ENCODE measurements around the gene ZNF816. TPM values are rescaled to one million over a fixed set of nuclear protein-coding genes. Genes with fewer than 3 reads are reported as not detected.

ZNF816 gene
- total RNA-seq, 1 experiment from 2014 or later, result 5.4 TPM

DNA sequence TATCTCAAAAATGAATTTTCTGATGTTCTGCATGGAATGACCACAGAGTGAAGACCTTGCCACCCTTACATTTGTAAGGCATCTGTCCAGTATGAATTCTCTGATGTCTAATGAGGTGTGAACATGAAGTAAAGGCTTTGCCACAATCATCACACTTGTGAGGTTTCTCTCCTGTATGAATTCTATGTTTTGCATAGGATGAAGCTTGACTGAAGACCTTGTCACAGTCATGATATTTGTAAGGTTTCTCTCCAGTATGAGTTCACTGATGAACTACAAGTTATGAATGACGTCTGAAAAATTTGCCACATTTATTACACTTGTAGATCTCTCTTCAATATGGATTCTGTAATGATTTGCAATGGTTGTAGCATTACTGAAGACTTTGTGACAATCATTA, 13.3 kb downstream of the ZNF816 start:
- DNase-seq (ENCODE audit: unreplicated experiment), result no peak
- CTCF ChIA-PET, result no interaction called here
- Mint-ChIP-seq H3K27ac (ENCODE audit: low read depth, unreplicated experiment) (no peak overlapping the region), H3K4me1 (ENCODE audit: insufficient read depth, unreplicated experiment) (no peaks in the 10 kb centered on the region), H3K27me3 (ENCODE audit: insufficient read depth, unreplicated experiment) (no peaks in the 10 kb centered on the region), H3K9me3 (ENCODE audit: unreplicated experiment) (peaks cover 26% of the 10 kb centered on the region), H3K4me3 (ENCODE audit: unreplicated experiment) (no peak overlapping the region), H3K36me3 (ENCODE audit: insufficient read depth, unreplicated experiment) (peaks cover 40% of the 10 kb centered on the region)
- intact Hi-C loops (cut with micrococcal nuclease), result no loop called here
- no TSS peak for BruUV-seq (replicated peaks)
- POLR2A ChIA-PET, result no interaction called here
- TF ChIP-seq, protein P1, sequence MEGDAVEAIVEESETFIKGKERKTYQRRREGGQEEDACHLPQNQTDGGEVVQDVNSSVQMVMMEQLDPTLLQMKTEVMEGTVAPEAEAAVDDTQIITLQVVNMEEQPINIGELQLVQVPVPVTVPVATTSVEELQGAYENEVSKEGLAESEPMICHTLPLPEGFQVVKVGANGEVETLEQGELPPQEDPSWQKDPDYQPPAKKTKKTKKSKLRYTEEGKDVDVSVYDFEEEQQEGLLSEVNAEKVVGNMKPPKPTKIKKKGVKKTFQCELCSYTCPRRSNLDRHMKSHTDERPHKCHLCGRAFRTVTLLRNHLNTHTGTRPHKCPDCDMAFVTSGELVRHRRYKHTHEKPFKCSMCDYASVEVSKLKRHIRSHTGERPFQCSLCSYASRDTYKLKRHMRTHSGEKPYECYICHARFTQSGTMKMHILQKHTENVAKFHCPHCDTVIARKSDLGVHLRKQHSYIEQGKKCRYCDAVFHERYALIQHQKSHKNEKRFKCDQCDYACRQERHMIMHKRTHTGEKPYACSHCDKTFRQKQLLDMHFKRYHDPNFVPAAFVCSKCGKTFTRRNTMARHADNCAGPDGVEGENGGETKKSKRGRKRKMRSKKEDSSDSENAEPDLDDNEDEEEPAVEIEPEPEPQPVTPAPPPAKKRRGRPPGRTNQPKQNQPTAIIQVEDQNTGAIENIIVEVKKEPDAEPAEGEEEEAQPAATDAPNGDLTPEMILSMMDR (IDR thresholded peaks at IDR 0.05; ENCODE audit: unreplicated experiment), result no peak

DNA sequence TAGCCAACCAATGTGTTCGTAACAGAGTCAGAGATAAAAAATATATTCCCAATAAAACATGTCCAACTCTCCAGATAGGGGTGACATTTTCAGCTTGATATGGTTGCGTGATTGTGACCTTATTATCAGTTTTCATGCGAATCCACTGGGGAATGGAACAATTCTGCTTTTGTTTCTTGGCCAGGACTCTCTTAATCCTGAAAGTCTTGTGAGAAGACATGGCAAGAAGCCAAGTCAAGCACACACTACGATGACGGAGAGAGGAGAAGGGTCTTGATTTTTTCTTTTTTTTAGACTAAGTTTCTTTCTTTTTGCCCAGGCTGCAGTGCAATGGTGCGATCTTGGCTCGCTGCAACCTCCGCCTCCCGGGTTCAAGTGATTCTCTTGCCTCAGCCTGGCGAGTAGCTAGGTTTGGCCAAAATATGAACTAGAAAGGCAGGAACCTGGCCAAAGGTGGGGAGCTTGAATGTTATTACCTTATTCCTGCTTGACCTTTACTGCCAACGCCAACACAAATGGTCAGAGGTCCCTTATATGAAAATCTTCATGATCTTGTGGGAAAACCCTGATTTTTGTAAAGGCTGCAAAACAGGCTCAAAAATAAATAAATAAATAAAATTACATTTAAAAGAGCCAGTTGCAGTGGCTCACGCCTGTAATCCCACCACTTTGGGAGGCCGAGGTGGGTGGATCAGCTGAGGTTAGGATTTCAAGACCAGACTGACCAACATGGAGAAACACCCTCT, 14.5 kb downstream of the ZNF816 start:
- peaks cover 30% of the 10 kb centered on the region for H3K36me3 Mint-ChIP-seq (ENCODE audit: insufficient read depth, unreplicated experiment)
- CTCF ChIA-PET, result interaction anchor here (0.7 kb wide), 1 partner anchor 806 kb away, joined by 3 read pairs; no protein-coding TSS in a partner anchor

DNA sequence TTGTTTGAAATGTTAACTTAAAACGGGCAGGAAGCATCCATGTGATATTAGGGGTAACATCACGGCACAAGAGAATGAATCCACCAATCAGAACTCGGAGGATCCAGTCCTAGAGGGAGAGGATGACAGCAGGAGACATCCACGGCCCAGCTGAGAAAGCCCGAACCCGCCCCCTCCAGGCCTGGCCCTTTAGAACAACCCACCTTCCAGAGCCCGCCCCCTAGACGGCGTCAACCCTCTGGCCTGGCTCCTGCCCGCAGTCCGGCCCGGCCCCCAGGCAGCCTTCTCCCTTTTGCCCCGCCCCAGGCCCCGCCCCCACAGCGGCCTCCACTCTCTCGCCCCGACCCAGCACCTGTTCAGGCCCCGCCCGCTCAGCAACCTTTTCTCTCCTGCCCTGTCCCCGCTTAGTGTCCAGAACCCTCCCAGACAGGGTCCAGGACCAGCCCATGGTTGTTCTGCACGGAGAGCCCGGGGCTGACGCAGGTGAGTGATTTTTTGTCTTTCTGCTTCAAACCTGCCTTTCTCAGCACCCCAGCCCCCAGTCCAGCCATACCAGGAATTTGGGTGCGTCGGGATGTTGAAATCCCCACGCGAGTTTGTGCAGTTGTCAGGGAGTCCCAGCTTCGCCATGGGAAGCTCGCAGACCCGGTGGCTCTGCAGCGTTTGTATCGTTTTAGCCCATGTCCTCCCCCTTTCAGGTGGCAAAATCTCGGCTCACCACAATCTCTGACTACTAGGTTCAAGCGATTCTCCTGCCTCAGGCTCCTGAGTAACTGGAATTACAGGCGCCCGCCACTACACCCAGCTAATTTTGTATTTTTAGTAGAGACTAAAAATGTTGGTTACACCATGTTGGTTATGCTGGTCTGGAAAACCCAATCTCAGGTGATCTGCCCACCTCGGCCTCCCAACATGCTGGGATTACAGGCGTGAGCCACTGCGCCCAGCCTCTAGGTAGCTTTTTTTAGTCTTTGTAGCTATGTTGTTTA, 16.1 kb downstream of the ZNF816 start:
- no peak overlapping the region for H3K4me3 Mint-ChIP-seq (ENCODE audit: unreplicated experiment)
- ChIA-PET POLR2A (interaction anchor here (0.8 kb wide), 1 partner anchor 13 kb away, joined by 4 read pairs; no protein-coding TSS in a partner anchor), CTCF (interaction anchor here (1.0 kb wide), 1 partner anchor 827 kb away, joined by 3 read pairs; no protein-coding TSS in a partner anchor)
- no peaks in the 10 kb centered on the region for H3K27me3 Mint-ChIP-seq (ENCODE audit: insufficient read depth, unreplicated experiment)
- intact Hi-C loops (cut with micrococcal nuclease), result no loop called here
- no peak for DNase-seq (ENCODE audit: unreplicated experiment)
- H3K36me3 Mint-ChIP-seq (ENCODE audit: insufficient read depth, unreplicated experiment), result peaks cover 14% of the 10 kb centered on the region
- no TSS peak for BruUV-seq (replicated peaks)
- H3K27ac Mint-ChIP-seq (ENCODE audit: low read depth, unreplicated experiment), result no peak overlapping the region
- peaks cover 22% of the 10 kb centered on the region for H3K9me3 Mint-ChIP-seq (ENCODE audit: unreplicated experiment)
- TF ChIP-seq, protein P1 (IDR thresholded peaks at IDR 0.05; ENCODE audit: unreplicated experiment), result no peak
- peaks cover 4% of the 10 kb centered on the region for H3K4me1 Mint-ChIP-seq (ENCODE audit: insufficient read depth, unreplicated experiment)

More for the DNA sequence above, 14.5 kb downstream of the ZNF816 start:
- Mint-ChIP-seq H3K27me3 (ENCODE audit: insufficient read depth, unreplicated experiment) (no peaks in the 10 kb centered on the region), H3K4me3 (ENCODE audit: unreplicated experiment) (no peak overlapping the region), H3K9me3 (ENCODE audit: unreplicated experiment) (peaks cover 28% of the 10 kb centered on the region), H3K4me1 (ENCODE audit: insufficient read depth, unreplicated experiment) (no peaks in the 10 kb centered on the region), H3K27ac (ENCODE audit: low read depth, unreplicated experiment) (no peak overlapping the region)
- no peak for DNase-seq (ENCODE audit: unreplicated experiment)
- TF ChIP-seq, protein P1 (IDR thresholded peaks at IDR 0.05; ENCODE audit: unreplicated experiment), result no peak
- intact Hi-C loops (cut with micrococcal nuclease), result no loop called here
- POLR2A ChIA-PET, result no interaction called here
- BruUV-seq (replicated peaks), result no TSS peak
